Endodermal cell (in vitro differentiated cells): Measurements from ENCODE around the gene ARCN1. TPM values are rescaled to one million over a fixed set of nuclear protein-coding genes. Genes with fewer than 3 reads are reported as not detected.
A peak's percentile ranks its signal among the peaks of the same experiment; 100 is the strongest.

ENCODE experiments used
- DNase-seq: peaks from one replicate; pipeline ENCODE4 v3.0.0-alpha.2; 2017
- H3K27ac ChIP-seq: 2 replicates; pipeline ENCODE4 v1.5.1; 2013; ENCODE audit warnings: mild to moderate bottlenecking, low read depth, low read length, moderate library complexity
- H3K27me3 ChIP-seq: 2 replicates; pipeline ENCODE4 v1.6.1; 2013; ENCODE audit warnings: mild to moderate bottlenecking, low read length, moderate library complexity; ENCODE audit not compliant: insufficient read depth, control insufficient read depth, poor library complexity, severe bottlenecking
- H3K36me3 ChIP-seq: 2 replicates; pipeline ENCODE4 v1.7.0; 2013; ENCODE audit warnings: mild to moderate bottlenecking, low read length, moderate library complexity; ENCODE audit not compliant: control insufficient read depth, insufficient read depth
- H3K4me1 ChIP-seq: one replicate; pipeline ENCODE4 v1.7.0; 2013; ENCODE audit warnings: low read length; ENCODE audit not compliant: control insufficient read depth, insufficient read depth
- H3K4me3 ChIP-seq: 2 replicates; pipeline ENCODE4 v1.5.1; 2013; ENCODE audit warnings: mild to moderate bottlenecking, low read length, moderate library complexity
- H3K9ac ChIP-seq: 2 replicates; pipeline ENCODE4 v1.6.1; 2013; ENCODE audit warnings: mild to moderate bottlenecking, low read length, moderate library complexity; ENCODE audit not compliant: poor library complexity, severe bottlenecking; ENCODE audit errors: extremely low read depth
- H3K9me3 ChIP-seq: 2 replicates; pipeline ENCODE4 v1.6.1; 2013; ENCODE audit warnings: mild to moderate bottlenecking, low read length, moderate library complexity; ENCODE audit not compliant: control insufficient read depth
- H3K27ac Mint-ChIP-seq: 2 replicates; pipeline ENCODE4 v1.8.0; 2020; ENCODE audit warnings: mixed read lengths
- H3K27me3 Mint-ChIP-seq: 2 replicates; pipeline ENCODE4 v1.8.0; 2021; ENCODE audit warnings: mild to moderate bottlenecking, mixed read lengths; ENCODE audit not compliant: insufficient read depth
- H3K36me3 Mint-ChIP-seq: 2 replicates; pipeline ENCODE4 v1.8.0; 2020; ENCODE audit warnings: low read depth, mixed read lengths
- H3K4me1 Mint-ChIP-seq: 2 replicates; pipeline ENCODE4 v1.8.0; 2020; ENCODE audit warnings: mixed read lengths
- H3K4me3 Mint-ChIP-seq: 2 replicates; pipeline ENCODE4 v1.8.0; 2020; ENCODE audit warnings: mild to moderate bottlenecking, moderate library complexity, mixed read lengths
- H3K9me3 Mint-ChIP-seq: 2 replicates; pipeline ENCODE4 v1.8.0; 2020; ENCODE audit warnings: mild to moderate bottlenecking, mixed read lengths
- WGBS, 2 experiments: methylation state at CpG; one replicate each; pipeline versions ENCODE4 v1.1.5 to v1.1.7; 2013; ENCODE audit warnings: missing lambda C conversion rate in 2 of 2, mixed read lengths in 1 of 2; ENCODE audit not compliant: insufficient coverage in 1 of 2, insufficient read length in 1 of 2; 5-methylcytosine and 5-hydroxymethylcytosine counted together
- long read RNA-seq, 4 experiments: library from polyadenylated mRNA in 2 of 4; library from RNA in 1 of 4; library from capped mRNA in 1 of 4; stranded (forward) in 3 of 4; unstranded in 1 of 4; transcript quantifications; one replicate each; pipeline ENCODE4 v2.0.0, GENCODE V29; 2020 to 2021; ENCODE audit warnings: inconsistent platforms in 1 of 4
- polyA plus RNA-seq, 2 experiments: library from polyadenylated mRNA; stranded (reverse); fragments of 50-300 nt; gene quantifications; one replicate each; pipeline ENCODE4 v1.2.3, GENCODE V29; 2013
- total RNA-seq, 2 donors: library from RNA; stranded (reverse); fragmentation: NEBNext Ultra II Directional in 1 of 2; extraction: Animal tissue kit (Norgen Biotek cat#: 25700) in 1 of 2; gene quantifications; 2 replicates in 1 of 2; 3 replicates in 1 of 2; pipeline ENCODE4 v1.2.1, GENCODE V29; 2021
- TF ChIP-seq, protein P1 (sequence below): fragments of 200-600 bp; sonication (generic); conservative IDR thresholded peaks from 2 replicates; pipeline ENCODE4 v1.5.0; 2021; ENCODE audit warnings: antibody characterized with exemption, mild to moderate bottlenecking

The ARCN1 gene
- 100 to 1,000 TPM; 130 to 161 TPM for total RNA-seq
- polyA plus RNA-seq (2013, experiment 1 of 2), result 133 TPM
- 134 TPM for polyA plus RNA-seq (2013, experiment 2 of 2)
- long read RNA-seq, experiment 1, transcript ARCN1-201 (10 exons, 3,845 nt), result major isoform, 5 of 45 reads
- long read RNA-seq, experiment 1, partial matches to known transcripts, result 14 of 45 reads
- long read RNA-seq, experiment 1, other reads (novel, unspliced or antisense), result 26 of 45 reads
- long read RNA-seq, experiment 2, transcript ARCN1-201 (10 exons, 3,845 nt), result major isoform, 375 of 416 reads
- long read RNA-seq, experiment 2, partial matches to known transcripts, result 22 of 416 reads
- long read RNA-seq, experiment 2, other reads (novel, unspliced or antisense), result 17 of 416 reads
- long read RNA-seq, experiment 3, full-length matches to known transcripts, result 230 of 263 reads
- long read RNA-seq, experiment 3, partial matches to known transcripts, result 20 of 263 reads
- long read RNA-seq, experiment 3, other reads (novel, unspliced or antisense), result 13 of 263 reads
- long read RNA-seq, experiment 4, transcript ARCN1-201 (10 exons, 3,845 nt), result major isoform, 7 of 25 reads
- long read RNA-seq, experiment 4, partial matches to known transcripts, result 14 of 25 reads
- long read RNA-seq, experiment 4, other reads (novel, unspliced or antisense), result 2 of 25 reads

GRCh38 chr11:118572061-118572980, at the start of gene ARCN1:
Gene ARCN1 (plus strand): TSS chr11:118572409. CDS start chr11:118572548, 139 bp downstream.
- Histone ChIP-seq H3K9me3 (no peaks in the 10 kb centered on the region), H3K36me3 (peaks cover 13% of the 10 kb centered on the region), H3K4me1 (no peaks in the 10 kb centered on the region), H3K27ac (peak within 1 kb of the TSS; percentile 93), H3K4me3 (peak within 1 kb of the TSS; percentile 98), H3K9ac (peak within 1 kb of the TSS; percentile 94), H3K27me3 (no peaks in the 10 kb centered on the region)
- Mint-ChIP-seq H3K4me3 (peak within 1 kb of the TSS; percentile 94), H3K27me3 (no peaks in the 10 kb centered on the region), H3K36me3 (peaks cover 9% of the 10 kb centered on the region), H3K9me3 (no peaks in the 10 kb centered on the region), H3K27ac (peak within 1 kb of the TSS; percentile 90), H3K4me1 (peaks cover 12% of the 10 kb centered on the region)
- DNase-seq, result peak; percentile 96
- WGBS, 2 experiments, result 0 to 1% methylated on average over 13 to 54 of the region's 55 CpGs
- TF ChIP-seq, protein P1, sequence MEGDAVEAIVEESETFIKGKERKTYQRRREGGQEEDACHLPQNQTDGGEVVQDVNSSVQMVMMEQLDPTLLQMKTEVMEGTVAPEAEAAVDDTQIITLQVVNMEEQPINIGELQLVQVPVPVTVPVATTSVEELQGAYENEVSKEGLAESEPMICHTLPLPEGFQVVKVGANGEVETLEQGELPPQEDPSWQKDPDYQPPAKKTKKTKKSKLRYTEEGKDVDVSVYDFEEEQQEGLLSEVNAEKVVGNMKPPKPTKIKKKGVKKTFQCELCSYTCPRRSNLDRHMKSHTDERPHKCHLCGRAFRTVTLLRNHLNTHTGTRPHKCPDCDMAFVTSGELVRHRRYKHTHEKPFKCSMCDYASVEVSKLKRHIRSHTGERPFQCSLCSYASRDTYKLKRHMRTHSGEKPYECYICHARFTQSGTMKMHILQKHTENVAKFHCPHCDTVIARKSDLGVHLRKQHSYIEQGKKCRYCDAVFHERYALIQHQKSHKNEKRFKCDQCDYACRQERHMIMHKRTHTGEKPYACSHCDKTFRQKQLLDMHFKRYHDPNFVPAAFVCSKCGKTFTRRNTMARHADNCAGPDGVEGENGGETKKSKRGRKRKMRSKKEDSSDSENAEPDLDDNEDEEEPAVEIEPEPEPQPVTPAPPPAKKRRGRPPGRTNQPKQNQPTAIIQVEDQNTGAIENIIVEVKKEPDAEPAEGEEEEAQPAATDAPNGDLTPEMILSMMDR, result no peak

DNA sequence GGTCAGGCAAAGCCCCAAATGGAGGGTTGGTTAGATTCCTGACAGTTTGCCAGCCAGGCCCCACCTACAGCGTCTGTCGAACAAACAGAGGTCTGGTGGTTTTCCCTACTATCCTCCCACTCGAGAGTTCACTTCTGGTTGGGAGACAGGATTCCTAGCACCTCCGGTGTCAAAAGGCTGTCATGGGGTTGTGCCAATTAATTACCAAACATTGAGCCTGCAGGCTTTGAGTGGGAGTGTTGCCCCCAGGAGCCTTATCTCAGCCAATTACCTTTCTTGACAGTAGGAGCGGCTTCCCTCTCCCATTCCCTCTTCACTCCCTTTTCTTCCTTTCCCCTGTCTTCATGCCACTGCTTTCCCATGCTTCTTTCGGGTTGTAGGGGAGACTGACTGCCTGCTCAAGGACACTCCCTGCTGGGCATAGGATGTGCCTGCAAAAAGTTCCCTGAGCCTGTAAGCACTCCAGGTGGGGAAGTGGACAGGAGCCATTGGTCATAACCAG, 49.6 kb upstream of the ARCN1 start:
- H3K27me3 Mint-ChIP-seq, result no peaks in the 10 kb centered on the region
- Histone ChIP-seq H3K27ac (no peak overlapping the region), H3K27me3 (no peaks in the 10 kb centered on the region), H3K36me3 (peaks cover 74% of the 10 kb centered on the region), H3K9ac (no peak overlapping the region), H3K4me3 (no peak overlapping the region), H3K4me1 (peaks cover 4% of the 10 kb centered on the region), H3K9me3 (no peaks in the 10 kb centered on the region)
- no peak overlapping the region for H3K4me3 Mint-ChIP-seq
- H3K9me3 Mint-ChIP-seq, result no peaks in the 10 kb centered on the region
- H3K27ac Mint-ChIP-seq, result peak overlapping the region; percentile 82
- peak; percentile 80 for DNase-seq
- TF ChIP-seq, protein P1, result peak; percentile 70
- H3K36me3 Mint-ChIP-seq, result peaks cover 53% of the 10 kb centered on the region
- 67 to 72% methylated on average over 2 to 6 of the region's 6 CpGs for WGBS, 2 experiments
- peaks cover 28% of the 10 kb centered on the region for H3K4me1 Mint-ChIP-seq

- Mint-ChIP-seq H3K36me3 (peaks cover 46% of the 10 kb centered on the region), H3K9me3 (no peaks in the 10 kb centered on the region), H3K27me3 (no peaks in the 10 kb centered on the region), H3K27ac (no peak overlapping the region), H3K4me1 (peaks cover 34% of the 10 kb centered on the region), H3K4me3 (no peak overlapping the region)
- no peaks in the 10 kb centered on the region for H3K27me3 ChIP-seq
- H3K9me3 ChIP-seq, result no peaks in the 10 kb centered on the region
- DNase-seq, result no peak
- TF ChIP-seq, protein P1, result peak; percentile 33
- peaks cover 62% of the 10 kb centered on the region for H3K36me3 ChIP-seq
- H3K4me3 ChIP-seq, result no peak overlapping the region
- H3K9ac ChIP-seq, result no peak overlapping the region
- peaks cover 5% of the 10 kb centered on the region for H3K4me1 ChIP-seq
- no peak overlapping the region for H3K27ac ChIP-seq
These were observed 47.9 kb upstream of the ARCN1 start for GRCh38 chr11:118524356-118524755.
